GM12878 (cell line): Measurements from ENCODE around the gene AP3S2. TPM values are rescaled to one million over a fixed set of nuclear protein-coding genes. Genes with fewer than 3 reads are reported as not detected.

Experiments used
- ATAC-seq: fragments of 200-7000 bp; cut with Tn5 transposase; 3 replicates; pipeline ENCODE4 v1.9.1; 2020; ENCODE audit warnings: mild to moderate bottlenecking, moderate library complexity
- BruUV-seq: library from RNA; stranded (reverse); fragments of 400-500 nt; replicated peaks from 2 replicates; lab custom pipeline; 2021; lab: Mats Ljungman, UMichigan
- CTCF ChIA-PET: fragments of 300-600 bp; sonication (Branson Sonifier 250); formaldehyde crosslinking; extraction: SDS; loops from one replicate; lab custom pipeline; 2021; ENCODE audit warnings: inconsistent platforms; lab: Yijun Ruan, JAX
- POLR2A ChIA-PET: fragments of 350-600 bp; formaldehyde crosslinking; extraction: SDS; loops from one replicate; lab custom pipeline; 2021; ENCODE audit warnings: inconsistent platforms; lab: Charles Lee
- RAD21 ChIA-PET: fragments of 300-600 bp; sonication (Branson Sonifier 250); formaldehyde crosslinking; loops from one replicate; lab custom pipeline; 2023; ENCODE audit warnings: antibody characterized with exemption; ENCODE audit not compliant: unreplicated experiment; lab: Charles Lee
- SMC1A ChIA-PET: fragments of 300-600 bp; sonication (Branson Sonifier 250); formaldehyde crosslinking; loops from one replicate; lab custom pipeline; 2023; ENCODE audit not compliant: unreplicated experiment, uncharacterized antibody; lab: Charles Lee
- DNase-seq: peaks from one replicate; pipeline ENCODE4 v3.0.0-alpha.2; 2011; ENCODE audit warnings: low read depth, low spot score
- FAIRE-seq: peaks from 3 replicates; lab custom pipeline; 2011; peaks lifted over from hg19 to GRCh38; lab: Jason Lieb, UNC
- H2AFZ ChIP-seq: 2 replicates; pipeline ENCODE4 v1.6.0; 2011; ENCODE audit warnings: low read depth, low read length, control low read depth; ENCODE audit not compliant: control insufficient read depth
- H3K27ac ChIP-seq: 2 replicates; pipeline ENCODE4 v1.5.1; 2011; ENCODE audit warnings: control low read depth; ENCODE audit not compliant: control insufficient read depth, insufficient read depth
- H3K27me3 ChIP-seq, 2 experiments: replicated peaks in 1 of 2; 2 replicates each; pipeline versions ENCODE4 v1.6.0 to v1.6.1; 2011; ENCODE audit warnings: low read length in 1 of 2; ENCODE audit not compliant: control insufficient read depth in 2 of 2, insufficient read depth in 2 of 2
- H3K36me3 ChIP-seq, 2 experiments: 2 replicates each; pipeline ENCODE4 v1.5.1; 2011; ENCODE audit warnings: low read length in 1 of 2; ENCODE audit not compliant: control insufficient read depth in 2 of 2, insufficient read depth in 2 of 2
- H3K4me1 ChIP-seq: 2 replicates; pipeline ENCODE4 v1.6.1; 2011; ENCODE audit warnings: mild to moderate bottlenecking, low read length, moderate library complexity, mixed read lengths; ENCODE audit not compliant: control insufficient read depth, insufficient read depth
- H3K4me2 ChIP-seq: 2 replicates; pipeline ENCODE4 v1.6.0; 2011; ENCODE audit warnings: control low read depth; ENCODE audit not compliant: control insufficient read depth, insufficient read depth
- H3K4me3 ChIP-seq: fragments of 200-600 bp; sonication (generic); 2 replicates; pipeline ENCODE4 v1.5.1; 2016
- H3K79me2 ChIP-seq: 2 replicates; pipeline ENCODE4 v1.6.0; 2011; ENCODE audit warnings: low read length; ENCODE audit not compliant: control insufficient read depth, insufficient read depth
- H3K9ac ChIP-seq: 2 replicates; pipeline ENCODE4 v1.8.0; 2011; ENCODE audit warnings: low read length, control low read depth, mixed read lengths; ENCODE audit not compliant: control insufficient read depth, insufficient read depth
- H3K9me3 ChIP-seq: replicated peaks from 3 replicates; pipeline ENCODE4 v1.5.1; 2011; ENCODE audit warnings: mild to moderate bottlenecking, low read length; ENCODE audit not compliant: control insufficient read depth, insufficient read depth
- H4K20me1 ChIP-seq: 2 replicates; pipeline ENCODE4 v1.6.0; 2011; ENCODE audit not compliant: control insufficient read depth, insufficient read depth
- IRF4 ChIP-seq: IDR thresholded peaks from 2 replicates; pipeline ENCODE4 v1.6.1; 2011; ENCODE audit warnings: low read depth, low read length
- MTA2 ChIP-seq: fragments of 450-650 bp; IDR thresholded peaks from 2 replicates; pipeline ENCODE4 v1.6.1; 2016; ENCODE audit warnings: low read depth, mild to moderate bottlenecking, moderate library complexity
- POLR2AphosphoS5 ChIP-seq: IDR thresholded peaks from 2 replicates; pipeline ENCODE4 v1.6.1; 2011; ENCODE audit warnings: mild to moderate bottlenecking, low read length, inconsistent platforms
- SPI1 ChIP-seq: IDR thresholded peaks from 2 replicates; pipeline ENCODE4 v1.6.1; 2011; ENCODE audit warnings: low read depth, mild to moderate bottlenecking, low read length, moderate library complexity, borderline replicate concordance; ENCODE audit not compliant: insufficient read depth
- TCF7 ChIP-seq: IDR thresholded peaks from 2 replicates; pipeline ENCODE4 v1.6.1; 2014; ENCODE audit warnings: antibody characterized with exemption, borderline replicate concordance
- WGBS: methylation state at CpG from one replicate; pipeline ENCODE4 v1.1.6; 2016; ENCODE audit warnings: low lambda C conversion rate; ENCODE audit not compliant: insufficient replicate concordance, insufficient coverage; ENCODE audit errors: missing lambda C conversion rate; 5-methylcytosine and 5-hydroxymethylcytosine counted together
- in situ Hi-C: fragments of 300-500 bp; cut with MboI; formaldehyde crosslinking; loops from 9 replicates; pipeline ENCODE4 v1.14.3; 2018; ENCODE audit warnings: mixed read lengths
- intact Hi-C: fragments of 100-400 bp; cut with micrococcal nuclease; formaldehyde crosslinking; loops from one replicate; pipeline ENCODE4 v1.14.2; 2022; ENCODE audit not compliant: unreplicated experiment
- polyA plus RNA-seq, 11 experiments: library from polyadenylated mRNA; depleted of rRNA in 4 of 11; unstranded in 6 of 11; stranded (reverse) in 5 of 11; fragments of >200 nt; fragmentation: Nextera tagmentation in 4 of 11; fragmentation: Illumina TruSeq in 1 of 11; extraction: Ambion mirVana in 4 of 11; extraction: Trizol in 1 of 11; gene quantifications; 1 replicate in 1 of 11; 2 replicates in 10 of 11; pipeline versions ENCODE4 v1.2.1 to v1.2.3, GENCODE V29; 2011 to 2016; ENCODE audit warnings: inconsistent platforms in 2 of 11, missing spikeins in 2 of 11, low read depth in 1 of 11
- total RNA-seq, 4 experiments: library from RNA; depleted of rRNA in 3 of 4; stranded (reverse); fragments of >200 nt in 3 of 4; fragmentation: Illumina TruSeq in 1 of 4; extraction: Trizol in 1 of 4; gene quantifications; 2 replicates each; pipeline versions ENCODE4 v1.2.1 to v1.2.3, GENCODE V29; 2013 to 2021
- TF ChIP-seq, protein P1 (sequence below): IDR thresholded peaks from 2 replicates; pipeline ENCODE4 v1.6.1; 2011; ENCODE audit warnings: mild to moderate bottlenecking, low read depth, low read length, moderate library complexity; ENCODE audit not compliant: insufficient replicate concordance

The AP3S2 gene
- total and polyA plus RNA-seq, 10 of the 15 experiments (the other 5 are each of a cell fraction or from before 2014, with no cell fraction given) = 10.0 to 43.6 (median 26.0) TPM

GRCh38 chr15:89801471-89802195 is 92.2 kb downstream of the AP3S2 start:
- H3K36me3 ChIP-seq = no peaks in the 10 kb centered on the region
- in situ Hi-C loops = no loop called here
- BruUV-seq = no TSS peak
- H4K20me1 ChIP-seq = no peaks in the 10 kb centered on the region; the same call in 1 of the 2 replicates
- ChIA-PET POLR2A (no interaction called here), RAD21 (no interaction called here), SMC1A (no interaction called here)
- no peaks in the 10 kb centered on the region for H3K9me3 ChIP-seq
- 44% methylated on average over 21 of the region's 21 CpGs for WGBS
- FAIRE-seq (no peak), ATAC-seq (no peak)
- H2AFZ ChIP-seq = no peak overlapping the region
- H3K4me2 ChIP-seq = no peak overlapping the region
- H3K4me3 ChIP-seq = no peak overlapping the region
- no peak overlapping the region for H3K27ac ChIP-seq
- TF ChIP-seq MTA2 = no peak
- no peak for TF ChIP-seq TCF7
- TF ChIP-seq SPI1 = no peak
- no peak for TF ChIP-seq IRF4
- TF ChIP-seq, protein P1, sequence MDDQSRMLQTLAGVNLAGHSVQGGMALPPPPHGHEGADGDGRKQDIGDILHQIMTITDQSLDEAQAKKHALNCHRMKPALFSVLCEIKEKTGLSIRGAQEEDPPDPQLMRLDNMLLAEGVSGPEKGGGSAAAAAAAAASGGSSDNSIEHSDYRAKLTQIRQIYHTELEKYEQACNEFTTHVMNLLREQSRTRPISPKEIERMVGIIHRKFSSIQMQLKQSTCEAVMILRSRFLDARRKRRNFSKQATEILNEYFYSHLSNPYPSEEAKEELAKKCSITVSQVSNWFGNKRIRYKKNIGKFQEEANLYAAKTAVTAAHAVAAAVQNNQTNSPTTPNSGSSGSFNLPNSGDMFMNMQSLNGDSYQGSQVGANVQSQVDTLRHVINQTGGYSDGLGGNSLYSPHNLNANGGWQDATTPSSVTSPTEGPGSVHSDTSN = no peak
- TF ChIP-seq POLR2AphosphoS5 = no peak
- TF ChIP-seq, all 136 proteins: peak for 0
- Histone ChIP-seq H3K9ac (no peak overlapping the region), H3K79me2 (no peaks in the 10 kb centered on the region), H3K27me3 (no peaks in the 10 kb centered on the region), H3K4me1 (no peaks in the 10 kb centered on the region)
- intact Hi-C loops = no loop called here
- CTCF ChIA-PET = no interaction called here
- no peak for DNase-seq
